Measurements from ENCODE around the gene BLOC1S6.
"Not testable (repeated sequence)": the region's sequence is repeated elsewhere in the genome, so short reads cannot be mapped to it uniquely, and the experiment has no call there.

DNA sequence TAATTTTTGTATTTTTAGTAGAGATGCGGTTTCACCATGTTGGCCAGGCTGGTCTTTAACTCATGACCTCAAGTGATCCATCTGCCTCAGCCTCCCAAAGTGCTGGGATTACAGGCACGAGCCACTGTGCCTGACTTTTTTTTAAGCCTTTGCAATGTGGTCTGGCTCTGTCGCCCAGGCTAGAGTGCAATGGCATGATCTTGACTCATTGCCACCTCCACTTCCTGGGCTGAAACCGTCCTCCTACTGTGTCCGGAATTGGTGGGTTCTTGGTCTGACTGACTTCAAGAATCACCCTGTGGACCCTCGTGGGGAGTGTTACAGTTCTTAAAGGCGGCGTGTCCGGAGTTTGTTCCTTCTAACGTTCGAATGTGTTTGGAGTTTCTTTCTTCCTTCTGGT lies 62.8 kb downstream of the BLOC1S6 start:
- TF ChIP-seq, protein P1, sequence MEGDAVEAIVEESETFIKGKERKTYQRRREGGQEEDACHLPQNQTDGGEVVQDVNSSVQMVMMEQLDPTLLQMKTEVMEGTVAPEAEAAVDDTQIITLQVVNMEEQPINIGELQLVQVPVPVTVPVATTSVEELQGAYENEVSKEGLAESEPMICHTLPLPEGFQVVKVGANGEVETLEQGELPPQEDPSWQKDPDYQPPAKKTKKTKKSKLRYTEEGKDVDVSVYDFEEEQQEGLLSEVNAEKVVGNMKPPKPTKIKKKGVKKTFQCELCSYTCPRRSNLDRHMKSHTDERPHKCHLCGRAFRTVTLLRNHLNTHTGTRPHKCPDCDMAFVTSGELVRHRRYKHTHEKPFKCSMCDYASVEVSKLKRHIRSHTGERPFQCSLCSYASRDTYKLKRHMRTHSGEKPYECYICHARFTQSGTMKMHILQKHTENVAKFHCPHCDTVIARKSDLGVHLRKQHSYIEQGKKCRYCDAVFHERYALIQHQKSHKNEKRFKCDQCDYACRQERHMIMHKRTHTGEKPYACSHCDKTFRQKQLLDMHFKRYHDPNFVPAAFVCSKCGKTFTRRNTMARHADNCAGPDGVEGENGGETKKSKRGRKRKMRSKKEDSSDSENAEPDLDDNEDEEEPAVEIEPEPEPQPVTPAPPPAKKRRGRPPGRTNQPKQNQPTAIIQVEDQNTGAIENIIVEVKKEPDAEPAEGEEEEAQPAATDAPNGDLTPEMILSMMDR (IDR thresholded peaks at IDR 0.05), result not testable (repeated sequence)
- not testable (repeated sequence) for TF ChIP-seq POLR2A (IDR thresholded peaks at IDR 0.05)
